Smooth muscle cell of trachea (primary cell): ENCODE measurements around the gene TSPAN13. TPM values are rescaled to one million over a fixed set of nuclear protein-coding genes. Genes with fewer than 3 reads are reported as not detected.

Experiments used
- total RNA-seq: library from RNA; depleted of rRNA; stranded (reverse); fragments of >200 nt; gene quantifications from 2 replicates; pipeline ENCODE4 v1.2.1, GENCODE V29; 2014

TSPAN13 gene
- total RNA-seq = 3.0 and 4.4 TPM in 2 replicates

DNA sequence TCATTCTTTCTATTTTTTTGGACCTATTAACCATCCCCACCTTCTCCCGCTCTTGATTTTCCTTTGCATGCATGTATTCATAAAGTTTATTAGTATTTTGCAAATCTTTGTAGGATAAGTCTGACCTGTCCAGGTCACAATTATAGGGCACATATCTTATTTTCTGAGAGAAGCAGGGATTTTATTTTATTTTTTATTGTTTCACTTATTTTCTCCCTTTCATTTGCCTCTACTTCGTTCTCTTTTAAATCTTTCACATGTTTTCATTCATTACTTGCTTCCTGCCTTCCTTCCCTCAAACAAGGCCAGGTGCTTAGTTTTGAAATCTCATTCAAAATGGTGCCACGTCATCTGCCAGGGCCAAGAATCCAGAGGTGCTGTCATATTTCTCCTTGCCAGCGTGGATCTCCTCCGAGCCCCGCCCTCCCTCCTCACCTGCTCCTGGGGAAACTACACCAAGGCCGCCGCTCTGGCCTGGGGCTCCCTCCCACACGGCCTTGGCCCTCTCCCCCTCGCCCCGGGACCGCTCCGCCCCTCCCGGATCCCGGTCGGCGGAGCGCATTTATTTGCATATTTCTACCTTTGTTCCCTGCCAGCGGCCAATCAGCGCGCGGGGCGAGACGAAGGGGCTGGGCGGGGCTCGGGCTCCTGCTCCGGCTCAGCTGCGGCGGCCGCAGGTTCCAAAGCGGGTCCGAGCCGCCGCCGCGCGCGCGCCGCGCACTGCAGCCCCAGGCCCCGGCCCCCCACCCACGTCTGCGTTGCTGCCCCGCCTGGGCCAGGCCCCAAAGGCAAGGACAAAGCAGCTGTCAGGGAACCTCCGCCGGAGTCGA lies at the start of gene TSPAN13:
Gene TSPAN13, plus strand, starts transcription at position 654 of the 830 bp plus-strand sequence. CDS start 213 bp downstream, outside the sequence.

DNA sequence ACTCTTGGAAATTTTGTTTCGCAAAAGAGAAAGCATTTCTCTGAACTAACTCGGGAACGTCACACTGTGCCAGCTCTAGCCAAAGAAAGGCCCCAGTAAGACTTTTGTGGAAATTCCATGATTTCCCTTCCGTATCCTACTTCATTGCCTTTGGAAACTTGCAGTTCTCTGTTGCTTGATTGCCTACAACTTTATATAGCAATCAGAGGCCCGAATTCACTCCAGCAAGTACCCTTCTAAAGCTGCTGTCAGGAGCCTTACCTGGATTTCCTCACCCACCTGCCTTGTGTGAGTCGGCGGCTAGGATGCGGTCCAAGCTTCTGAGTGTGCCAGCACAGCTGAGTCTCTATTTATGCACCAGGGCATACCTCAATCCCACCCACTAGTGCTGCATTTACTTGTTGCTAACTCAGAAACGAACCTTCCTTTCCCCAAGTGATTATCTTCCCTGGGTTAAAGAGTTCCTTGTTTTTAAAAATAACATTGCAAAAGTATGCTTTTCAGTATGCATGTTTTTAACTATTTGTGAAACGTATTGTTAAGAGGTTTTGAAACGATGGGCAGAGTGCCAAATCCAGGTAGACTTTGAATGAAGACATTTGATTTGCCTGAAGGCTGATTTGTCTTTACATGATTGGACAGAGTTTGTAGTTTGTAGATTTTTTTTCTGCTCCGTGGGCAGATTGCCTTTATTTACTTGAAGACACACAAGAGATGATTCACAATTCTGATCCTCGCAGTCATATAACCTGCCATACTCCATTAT lies 51.3 kb downstream of the TSPAN13 start, which contains the start of gene AGR2:
Gene AGR2, minus strand, starts transcription at position 326 of the 766 bp plus-strand sequence. CDS start 3,203 bp downstream, outside the sequence.

Other genes starting within 250 kb of the TSPAN13 start
- gene LRRC72, start 226.9 kb upstream of the TSPAN13 start, total RNA-seq = not detected in 2 replicates
- gene ANKMY2, start 108.0 kb upstream of the TSPAN13 start, total RNA-seq = 33.4 and 50.0 TPM in 2 replicates
- 67.5 and 136 TPM in 2 replicates for gene BZW2, start 107.6 kb upstream of the TSPAN13 start, total RNA-seq
- gene AGR2, start 51.2 kb downstream of the TSPAN13 start, total RNA-seq = not detected in 2 replicates
- gene AGR3, start 128.2 kb downstream of the TSPAN13 start, total RNA-seq = not detected in 2 replicates